ENCODE results near the gene CHRD. TPM values are rescaled to one million over a fixed set of nuclear protein-coding genes. Genes with fewer than 3 reads are reported as not detected.

CHRD gene
- total and polyA plus RNA-seq, 5 experiments from 2014 or later = not detected

GRCh38 chr3:184389384-184389783, 9.5 kb downstream of the CHRD start:
- Mint-ChIP-seq H3K36me3 (no peaks in the 10 kb centered on the region), H3K4me1 (peaks cover 0 to 1% (median 0%) of the 10 kb centered on the region in 4 donors), H3K9me3 (no peaks in the 10 kb centered on the region), H3K27me3 (peaks cover 9 to 46% (median 24%) of the 10 kb centered on the region in 5 donors), H3K27ac (peak overlapping the region in 2 of 10 donors; percentile 29 to 66), H3K4me3 (no peak overlapping the region)
- POLR2A ChIA-PET = no interaction called here
- ATAC-seq (no peak), DNase-seq (no peak)

- H3K27ac Mint-ChIP-seq = peak overlapping the region in 3 of 10 donors; percentile 29 to 76 (median 66)
- DNase-seq = no peak
- H3K36me3 Mint-ChIP-seq = no peaks in the 10 kb centered on the region
- H3K9me3 Mint-ChIP-seq = no peaks in the 10 kb centered on the region
- peaks cover 7 to 39% (median 18%) of the 10 kb centered on the region in 5 donors for H3K27me3 Mint-ChIP-seq
- H3K4me3 Mint-ChIP-seq = no peak overlapping the region
- POLR2A ChIA-PET = no interaction called here
- peaks cover 0 to 1% (median 0%) of the 10 kb centered on the region in 4 donors for H3K4me1 Mint-ChIP-seq
- ATAC-seq = no peak
Measured at GRCh38 chr3:184389935-184390528, 10.2 kb downstream of the CHRD start.

DNA sequence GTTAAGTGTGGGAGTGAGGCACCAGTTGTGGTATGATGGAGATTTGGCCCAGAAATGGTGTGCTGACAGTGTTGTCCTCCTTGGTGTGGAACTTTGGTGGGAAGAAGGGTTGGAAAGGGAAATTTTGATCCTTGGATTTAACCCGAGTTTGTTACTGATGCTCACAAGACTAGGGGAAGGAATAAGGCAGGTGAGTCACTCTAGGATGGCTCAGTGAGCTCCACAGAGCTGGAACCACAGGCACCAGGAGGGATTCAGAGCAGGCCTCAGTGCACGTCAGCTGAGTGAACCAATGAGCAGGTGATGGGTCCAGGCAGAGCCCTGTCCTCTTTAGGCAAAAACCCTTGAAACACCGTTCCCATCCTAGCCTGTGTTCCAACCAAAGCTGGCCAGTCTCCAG, 11.4 kb downstream of the CHRD start:
- Mint-ChIP-seq H3K27me3 (peaks cover 4 to 28% (median 13%) of the 10 kb centered on the region in 5 donors), H3K9me3 (no peaks in the 10 kb centered on the region), H3K27ac (no peak overlapping the region), H3K4me3 (no peak overlapping the region), H3K4me1 (peaks cover 0 to 1% (median 0%) of the 10 kb centered on the region in 4 donors), H3K36me3 (no peaks in the 10 kb centered on the region)
- ATAC-seq (no peak), DNase-seq (no peak)
- POLR2A ChIA-PET = no interaction called here

- no peak for DNase-seq
- Mint-ChIP-seq H3K4me1 (peaks cover 0 to 1% (median 0%) of the 10 kb centered on the region in 4 donors), H3K27me3 (peaks cover 7 to 25% (median 8%) of the 10 kb centered on the region in 5 donors)
Measured at GRCh38 chr3:184395320-184395660, 15.4 kb downstream of the CHRD start.

GRCh38 chr3:184399410-184399809, 19.6 kb downstream of the CHRD start:
- DNase-seq = no peak
- ATAC-seq = no peak
- H3K9me3 Mint-ChIP-seq = no peaks in the 10 kb centered on the region
- no peak overlapping the region for H3K4me3 Mint-ChIP-seq
- H3K36me3 Mint-ChIP-seq = no peaks in the 10 kb centered on the region
- peaks cover 5 to 37% (median 19%) of the 10 kb centered on the region in 5 donors for H3K27me3 Mint-ChIP-seq
- POLR2A ChIA-PET = no interaction called here
- no peak overlapping the region for H3K27ac Mint-ChIP-seq
- no peaks in the 10 kb centered on the region for H3K4me1 Mint-ChIP-seq

More at GRCh38 chr3:184395320-184395660, 15.4 kb downstream of the CHRD start:
- H3K27ac Mint-ChIP-seq = no peak overlapping the region
- H3K4me3 Mint-ChIP-seq = no peak overlapping the region
- POLR2A ChIA-PET = no interaction called here
- no peak for ATAC-seq
- H3K36me3 Mint-ChIP-seq = no peaks in the 10 kb centered on the region
- H3K9me3 Mint-ChIP-seq = no peaks in the 10 kb centered on the region

GRCh38 chr3:184405075-184406030, 25.5 kb downstream of the CHRD start:
- Mint-ChIP-seq H3K4me3 (no peak overlapping the region), H3K27me3 (peaks cover 3 to 22% (median 13%) of the 10 kb centered on the region in 5 donors)
- POLR2A ChIA-PET = no interaction called here

GRCh38 chr3:184409331-184409926, 29.6 kb downstream of the CHRD start:
- H3K36me3 Mint-ChIP-seq = no peaks in the 10 kb centered on the region
- POLR2A ChIA-PET = no interaction called here
- peaks cover 0 to 3% (median under 1%) of the 10 kb centered on the region in 4 donors for H3K4me1 Mint-ChIP-seq
- ATAC-seq = no peak
- no peaks in the 10 kb centered on the region for H3K9me3 Mint-ChIP-seq
- H3K27me3 Mint-ChIP-seq = peaks cover 0 to 8% (median 1%) of the 10 kb centered on the region in 5 donors
- DNase-seq = no peak
- no peak overlapping the region for H3K4me3 Mint-ChIP-seq
- H3K27ac Mint-ChIP-seq = peak overlapping the region in 1 of 10 donors; percentile 11

More at GRCh38 chr3:184405075-184406030, 25.5 kb downstream of the CHRD start:
- Mint-ChIP-seq H3K4me1 (peaks cover 0 to 2% (median 0%) of the 10 kb centered on the region in 4 donors), H3K9me3 (no peaks in the 10 kb centered on the region), H3K36me3 (no peaks in the 10 kb centered on the region), H3K27ac (peak overlapping the region in 2 of 10 donors; percentile 18 to 41)
- DNase-seq (no peak), ATAC-seq (no peak)

- no peaks in the 10 kb centered on the region for H3K9me3 Mint-ChIP-seq
- peaks cover 0 to 8% (median 1%) of the 10 kb centered on the region in 5 donors for H3K27me3 Mint-ChIP-seq
- no peak for ATAC-seq
- H3K4me1 Mint-ChIP-seq = peaks cover 0 to 3% (median under 1%) of the 10 kb centered on the region in 4 donors
- H3K36me3 Mint-ChIP-seq = no peaks in the 10 kb centered on the region
- no peak overlapping the region for H3K27ac Mint-ChIP-seq
- no peak overlapping the region for H3K4me3 Mint-ChIP-seq
- no peak for DNase-seq
- POLR2A ChIA-PET = no interaction called here
Measured at GRCh38 chr3:184409946-184410500, 30.2 kb downstream of the CHRD start.

- Mint-ChIP-seq H3K9me3 (no peaks in the 10 kb centered on the region), H3K4me1 (peaks cover 0 to 3% (median 0%) of the 10 kb centered on the region in 4 donors), H3K27ac (no peak overlapping the region), H3K27me3 (peaks cover 0 to 8% (median 1%) of the 10 kb centered on the region in 5 donors), H3K4me3 (no peak overlapping the region), H3K36me3 (no peaks in the 10 kb centered on the region)
- no peak for DNase-seq
- POLR2A ChIA-PET = no interaction called here
- no peak for ATAC-seq
Measured at GRCh38 chr3:184414418-184415202, 34.8 kb downstream of the CHRD start.

GRCh38 chr3:184415203-184415490, 35.3 kb downstream of the CHRD start:
- Mint-ChIP-seq H3K27ac (no peak overlapping the region), H3K27me3 (peaks cover 0 to 8% (median 1%) of the 10 kb centered on the region in 5 donors)
- ATAC-seq = no peak

DNA sequence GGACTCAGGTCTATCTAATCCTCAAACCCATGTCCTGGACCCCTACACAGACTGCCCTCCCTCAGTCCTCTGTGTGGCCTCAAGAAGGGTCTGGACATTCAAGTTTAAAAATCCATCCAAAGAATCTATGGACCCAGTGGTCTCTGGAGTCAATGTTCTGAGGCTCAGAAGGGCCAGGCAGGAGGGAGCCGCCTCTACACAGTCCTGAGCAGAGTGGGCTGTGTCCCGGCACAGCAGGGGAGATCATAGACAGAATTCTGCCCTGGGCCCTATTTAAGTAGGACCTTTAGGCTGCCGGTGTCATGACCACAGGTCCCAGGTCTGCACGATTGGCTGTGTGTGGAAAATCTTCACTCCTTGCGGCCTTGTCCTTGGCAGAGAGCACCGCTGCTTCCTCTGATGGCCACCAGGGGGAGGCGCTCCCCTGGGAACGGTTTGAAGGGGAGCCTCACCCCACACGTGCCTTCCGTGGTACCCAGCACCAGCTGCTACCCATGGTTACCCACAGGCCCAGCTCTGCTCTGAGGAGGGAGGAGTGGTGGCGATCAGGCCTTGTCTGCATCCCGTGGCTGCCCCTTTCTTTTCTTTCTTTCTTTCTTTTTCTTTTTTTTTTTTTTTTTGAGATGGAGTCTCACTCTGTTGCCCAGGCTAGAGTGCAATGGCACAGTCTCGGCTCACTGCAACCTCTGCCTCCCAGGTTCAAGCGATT, 37.9 kb downstream of the CHRD start:
- POLR2A ChIA-PET = interaction anchor here (1.0 kb wide), 1 partner anchor 96 kb away, joined by 3 read pairs; no protein-coding TSS in a partner anchor
- ATAC-seq = peak; percentile 99 to 100
- no peak overlapping the region for H3K27ac Mint-ChIP-seq

More at GRCh38 chr3:184415203-184415490, 35.3 kb downstream of the CHRD start:
- H3K4me3 Mint-ChIP-seq = no peak overlapping the region
- H3K36me3 Mint-ChIP-seq = no peaks in the 10 kb centered on the region
- no peak for DNase-seq
- peaks cover 0 to 3% (median 0%) of the 10 kb centered on the region in 4 donors for H3K4me1 Mint-ChIP-seq
- POLR2A ChIA-PET = no interaction called here
- no peaks in the 10 kb centered on the region for H3K9me3 Mint-ChIP-seq

More for the DNA sequence above, 37.9 kb downstream of the CHRD start:
- no peaks in the 10 kb centered on the region for H3K36me3 Mint-ChIP-seq
- H3K4me3 Mint-ChIP-seq = peak overlapping the region in 1 of 10 donors; percentile 48
- H3K4me1 Mint-ChIP-seq = no peaks in the 10 kb centered on the region
- H3K27me3 Mint-ChIP-seq = peaks cover 0 to 1% (median 0%) of the 10 kb centered on the region in 5 donors
- DNase-seq = peak; percentile 51 to 86 (median 65)
- H3K9me3 Mint-ChIP-seq = no peaks in the 10 kb centered on the region

Data from naive thymus-derived CD8-positive, alpha-beta T cell (primary cell).